ENCODE data around the gene PLVAP.

DNA sequence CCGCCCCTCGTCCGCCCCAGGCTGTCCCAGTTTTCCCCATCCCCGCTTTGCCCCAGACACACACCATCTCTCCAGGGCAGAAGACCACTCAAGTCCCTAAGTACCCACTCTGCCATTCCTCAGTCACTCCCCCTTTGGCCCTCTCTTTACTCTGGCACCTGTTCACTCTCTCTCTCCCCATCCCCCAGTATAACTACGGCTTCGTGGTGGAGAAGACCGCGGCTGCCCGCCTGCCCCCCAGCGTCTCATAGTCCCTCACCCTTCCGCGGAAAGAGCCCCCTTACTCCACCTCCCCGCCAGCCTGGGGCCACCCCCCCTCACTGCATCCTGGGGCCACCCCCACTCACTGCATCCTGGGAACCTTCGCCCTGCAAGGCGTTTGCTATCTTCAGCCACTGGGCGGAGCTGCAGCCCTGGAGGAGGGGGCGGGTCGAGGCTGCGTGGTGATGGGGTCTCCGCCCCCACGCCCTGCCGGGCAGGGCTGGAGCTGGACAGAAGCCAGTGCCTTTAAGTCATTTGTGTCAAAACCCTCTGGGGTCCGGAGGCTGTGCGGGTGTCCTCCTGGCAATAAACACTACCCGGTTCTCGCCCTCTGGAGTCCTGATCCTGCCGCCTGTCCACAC, 47.7 kb upstream of the PLVAP start:
- TF ChIP-seq, protein P1, sequence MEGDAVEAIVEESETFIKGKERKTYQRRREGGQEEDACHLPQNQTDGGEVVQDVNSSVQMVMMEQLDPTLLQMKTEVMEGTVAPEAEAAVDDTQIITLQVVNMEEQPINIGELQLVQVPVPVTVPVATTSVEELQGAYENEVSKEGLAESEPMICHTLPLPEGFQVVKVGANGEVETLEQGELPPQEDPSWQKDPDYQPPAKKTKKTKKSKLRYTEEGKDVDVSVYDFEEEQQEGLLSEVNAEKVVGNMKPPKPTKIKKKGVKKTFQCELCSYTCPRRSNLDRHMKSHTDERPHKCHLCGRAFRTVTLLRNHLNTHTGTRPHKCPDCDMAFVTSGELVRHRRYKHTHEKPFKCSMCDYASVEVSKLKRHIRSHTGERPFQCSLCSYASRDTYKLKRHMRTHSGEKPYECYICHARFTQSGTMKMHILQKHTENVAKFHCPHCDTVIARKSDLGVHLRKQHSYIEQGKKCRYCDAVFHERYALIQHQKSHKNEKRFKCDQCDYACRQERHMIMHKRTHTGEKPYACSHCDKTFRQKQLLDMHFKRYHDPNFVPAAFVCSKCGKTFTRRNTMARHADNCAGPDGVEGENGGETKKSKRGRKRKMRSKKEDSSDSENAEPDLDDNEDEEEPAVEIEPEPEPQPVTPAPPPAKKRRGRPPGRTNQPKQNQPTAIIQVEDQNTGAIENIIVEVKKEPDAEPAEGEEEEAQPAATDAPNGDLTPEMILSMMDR (conservative IDR thresholded peaks at IDR 0.05; ENCODE audit: low read depth in 2 of 2) = peak; percentile 73 to 87
- TF ChIP-seq EZH2 (IDR thresholded peaks at IDR 0.05; ENCODE audit: low read depth, unreplicated experiment) = no peak
- no peak for TF ChIP-seq JUNB (IDR thresholded peaks at IDR 0.05; ENCODE audit: unreplicated experiment)
- no peak for TF ChIP-seq EZH2phosphoT487 (IDR thresholded peaks at IDR 0.05; ENCODE audit: unreplicated experiment)
- no peak for TF ChIP-seq NANOG (IDR thresholded peaks at IDR 0.05; ENCODE audit: borderline replicate concordance)
- peak; percentile 35; the same call in 1 of the 2 replicates for TF ChIP-seq POLR2AphosphoS5 (IDR thresholded peaks at IDR 0.05; ENCODE audit: low read depth)
- TF ChIP-seq STAT1 (IDR thresholded peaks at IDR 0.05; ENCODE audit: unreplicated experiment) = no peak
- TF ChIP-seq, protein P2, sequence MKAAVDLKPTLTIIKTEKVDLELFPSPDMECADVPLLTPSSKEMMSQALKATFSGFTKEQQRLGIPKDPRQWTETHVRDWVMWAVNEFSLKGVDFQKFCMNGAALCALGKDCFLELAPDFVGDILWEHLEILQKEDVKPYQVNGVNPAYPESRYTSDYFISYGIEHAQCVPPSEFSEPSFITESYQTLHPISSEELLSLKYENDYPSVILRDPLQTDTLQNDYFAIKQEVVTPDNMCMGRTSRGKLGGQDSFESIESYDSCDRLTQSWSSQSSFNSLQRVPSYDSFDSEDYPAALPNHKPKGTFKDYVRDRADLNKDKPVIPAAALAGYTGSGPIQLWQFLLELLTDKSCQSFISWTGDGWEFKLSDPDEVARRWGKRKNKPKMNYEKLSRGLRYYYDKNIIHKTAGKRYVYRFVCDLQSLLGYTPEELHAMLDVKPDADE (IDR thresholded peaks at IDR 0.05) = no peak
- TF ChIP-seq, protein P3, sequence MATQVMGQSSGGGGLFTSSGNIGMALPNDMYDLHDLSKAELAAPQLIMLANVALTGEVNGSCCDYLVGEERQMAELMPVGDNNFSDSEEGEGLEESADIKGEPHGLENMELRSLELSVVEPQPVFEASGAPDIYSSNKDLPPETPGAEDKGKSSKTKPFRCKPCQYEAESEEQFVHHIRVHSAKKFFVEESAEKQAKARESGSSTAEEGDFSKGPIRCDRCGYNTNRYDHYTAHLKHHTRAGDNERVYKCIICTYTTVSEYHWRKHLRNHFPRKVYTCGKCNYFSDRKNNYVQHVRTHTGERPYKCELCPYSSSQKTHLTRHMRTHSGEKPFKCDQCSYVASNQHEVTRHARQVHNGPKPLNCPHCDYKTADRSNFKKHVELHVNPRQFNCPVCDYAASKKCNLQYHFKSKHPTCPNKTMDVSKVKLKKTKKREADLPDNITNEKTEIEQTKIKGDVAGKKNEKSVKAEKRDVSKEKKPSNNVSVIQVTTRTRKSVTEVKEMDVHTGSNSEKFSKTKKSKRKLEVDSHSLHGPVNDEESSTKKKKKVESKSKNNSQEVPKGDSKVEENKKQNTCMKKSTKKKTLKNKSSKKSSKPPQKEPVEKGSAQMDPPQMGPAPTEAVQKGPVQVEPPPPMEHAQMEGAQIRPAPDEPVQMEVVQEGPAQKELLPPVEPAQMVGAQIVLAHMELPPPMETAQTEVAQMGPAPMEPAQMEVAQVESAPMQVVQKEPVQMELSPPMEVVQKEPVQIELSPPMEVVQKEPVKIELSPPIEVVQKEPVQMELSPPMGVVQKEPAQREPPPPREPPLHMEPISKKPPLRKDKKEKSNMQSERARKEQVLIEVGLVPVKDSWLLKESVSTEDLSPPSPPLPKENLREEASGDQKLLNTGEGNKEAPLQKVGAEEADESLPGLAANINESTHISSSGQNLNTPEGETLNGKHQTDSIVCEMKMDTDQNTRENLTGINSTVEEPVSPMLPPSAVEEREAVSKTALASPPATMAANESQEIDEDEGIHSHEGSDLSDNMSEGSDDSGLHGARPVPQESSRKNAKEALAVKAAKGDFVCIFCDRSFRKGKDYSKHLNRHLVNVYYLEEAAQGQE (IDR thresholded peaks at IDR 0.05; ENCODE audit: unreplicated experiment) = no peak
- TF ChIP-seq ZNF331 (CRISPR knock-in tag; IDR thresholded peaks at IDR 0.05; ENCODE audit: low read depth) = no peak
- TF ChIP-seq, protein P4, sequence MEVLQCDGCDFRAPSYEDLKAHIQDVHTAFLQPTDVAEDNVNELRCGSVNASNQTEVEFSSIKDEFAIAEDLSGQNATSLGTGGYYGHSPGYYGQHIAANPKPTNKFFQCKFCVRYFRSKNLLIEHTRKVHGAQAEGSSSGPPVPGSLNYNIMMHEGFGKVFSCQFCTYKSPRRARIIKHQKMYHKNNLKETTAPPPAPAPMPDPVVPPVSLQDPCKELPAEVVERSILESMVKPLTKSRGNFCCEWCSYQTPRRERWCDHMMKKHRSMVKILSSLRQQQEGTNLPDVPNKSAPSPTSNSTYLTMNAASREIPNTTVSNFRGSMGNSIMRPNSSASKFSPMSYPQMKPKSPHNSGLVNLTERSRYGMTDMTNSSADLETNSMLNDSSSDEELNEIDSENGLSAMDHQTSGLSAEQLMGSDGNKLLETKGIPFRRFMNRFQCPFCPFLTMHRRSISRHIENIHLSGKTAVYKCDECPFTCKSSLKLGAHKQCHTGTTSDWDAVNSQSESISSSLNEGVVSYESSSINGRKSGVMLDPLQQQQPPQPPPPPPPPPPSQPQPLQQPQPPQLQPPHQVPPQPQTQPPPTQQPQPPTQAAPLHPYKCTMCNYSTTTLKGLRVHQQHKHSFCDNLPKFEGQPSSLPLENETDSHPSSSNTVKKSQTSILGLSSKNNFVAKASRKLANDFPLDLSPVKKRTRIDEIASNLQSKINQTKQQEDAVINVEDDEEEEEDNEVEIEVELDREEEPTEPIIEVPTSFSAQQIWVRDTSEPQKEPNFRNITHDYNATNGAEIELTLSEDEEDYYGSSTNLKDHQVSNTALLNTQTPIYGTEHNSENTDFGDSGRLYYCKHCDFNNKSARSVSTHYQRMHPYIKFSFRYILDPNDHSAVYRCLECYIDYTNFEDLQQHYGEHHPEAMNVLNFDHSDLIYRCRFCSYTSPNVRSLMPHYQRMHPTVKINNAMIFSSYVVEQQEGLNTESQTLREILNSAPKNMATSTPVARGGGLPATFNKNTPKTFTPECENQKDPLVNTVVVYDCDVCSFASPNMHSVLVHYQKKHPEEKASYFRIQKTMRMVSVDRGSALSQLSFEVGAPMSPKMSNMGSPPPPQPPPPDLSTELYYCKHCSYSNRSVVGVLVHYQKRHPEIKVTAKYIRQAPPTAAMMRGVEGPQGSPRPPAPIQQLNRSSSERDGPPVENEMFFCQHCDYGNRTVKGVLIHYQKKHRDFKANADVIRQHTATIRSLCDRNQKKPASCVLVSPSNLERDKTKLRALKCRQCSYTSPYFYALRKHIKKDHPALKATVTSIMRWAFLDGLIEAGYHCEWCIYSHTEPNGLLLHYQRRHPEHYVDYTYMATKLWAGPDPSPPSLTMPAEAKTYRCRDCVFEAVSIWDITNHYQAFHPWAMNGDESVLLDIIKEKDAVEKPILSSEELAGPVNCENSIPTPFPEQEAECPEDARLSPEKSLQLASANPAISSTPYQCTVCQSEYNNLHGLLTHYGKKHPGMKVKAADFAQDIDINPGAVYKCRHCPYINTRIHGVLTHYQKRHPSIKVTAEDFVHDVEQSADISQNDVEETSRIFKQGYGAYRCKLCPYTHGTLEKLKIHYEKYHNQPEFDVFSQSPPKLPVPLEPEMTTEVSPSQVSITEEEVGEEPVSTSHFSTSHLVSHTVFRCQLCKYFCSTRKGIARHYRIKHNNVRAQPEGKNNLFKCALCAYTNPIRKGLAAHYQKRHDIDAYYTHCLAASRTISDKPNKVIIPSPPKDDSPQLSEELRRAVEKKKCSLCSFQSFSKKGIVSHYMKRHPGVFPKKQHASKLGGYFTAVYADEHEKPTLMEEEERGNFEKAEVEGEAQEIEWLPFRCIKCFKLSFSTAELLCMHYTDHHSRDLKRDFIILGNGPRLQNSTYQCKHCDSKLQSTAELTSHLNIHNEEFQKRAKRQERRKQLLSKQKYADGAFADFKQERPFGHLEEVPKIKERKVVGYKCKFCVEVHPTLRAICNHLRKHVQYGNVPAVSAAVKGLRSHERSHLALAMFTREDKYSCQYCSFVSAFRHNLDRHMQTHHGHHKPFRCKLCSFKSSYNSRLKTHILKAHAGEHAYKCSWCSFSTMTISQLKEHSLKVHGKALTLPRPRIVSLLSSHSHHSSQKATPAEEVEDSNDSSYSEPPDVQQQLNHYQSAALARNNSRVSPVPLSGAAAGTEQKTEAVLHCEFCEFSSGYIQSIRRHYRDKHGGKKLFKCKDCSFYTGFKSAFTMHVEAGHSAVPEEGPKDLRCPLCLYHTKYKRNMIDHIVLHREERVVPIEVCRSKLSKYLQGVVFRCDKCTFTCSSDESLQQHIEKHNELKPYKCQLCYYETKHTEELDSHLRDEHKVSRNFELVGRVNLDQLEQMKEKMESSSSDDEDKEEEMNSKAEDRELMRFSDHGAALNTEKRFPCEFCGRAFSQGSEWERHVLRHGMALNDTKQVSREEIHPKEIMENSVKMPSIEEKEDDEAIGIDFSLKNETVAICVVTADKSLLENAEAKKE (CRISPR knock-in tag; IDR thresholded peaks at IDR 0.05) = no peak
